HG03139 (cell line): Measurements from ENCODE around the gene CDC25A.

Source experiments
- ATAC-seq: cut with Tn5 transposase; IDR thresholded peaks from one replicate; pipeline ENCODE4 v1.9.1; 2021; ENCODE audit not compliant: unreplicated experiment

Gene CDC25A

GRCh38 chr3:48196611-48197010 is 8.4 kb upstream of the CDC25A start:
- no peak for ATAC-seq

- no peak for ATAC-seq
Observed at GRCh38 chr3:48194446-48195071, 6.3 kb upstream of the CDC25A start.

DNA sequence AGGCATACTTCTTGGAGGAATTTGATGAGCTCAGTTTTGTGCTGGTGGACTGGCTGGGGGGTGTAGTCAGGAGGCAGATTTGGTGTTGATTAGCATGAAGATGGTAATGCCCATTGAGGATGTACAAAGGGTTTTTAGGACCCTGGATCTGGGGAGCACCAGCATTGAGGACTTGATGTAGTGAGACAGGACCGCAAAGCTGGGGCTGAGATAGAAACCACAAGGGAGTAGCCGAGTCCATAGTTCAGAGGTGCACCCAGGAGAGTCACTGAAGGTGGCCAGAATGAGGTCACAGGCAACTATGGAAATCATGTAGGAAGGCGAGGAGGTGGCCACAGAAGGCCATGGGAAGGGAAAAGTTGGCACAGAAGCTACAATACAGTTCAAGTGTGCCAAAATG is 2.7 kb upstream of the CDC25A start:
- ATAC-seq: no peak

DNA sequence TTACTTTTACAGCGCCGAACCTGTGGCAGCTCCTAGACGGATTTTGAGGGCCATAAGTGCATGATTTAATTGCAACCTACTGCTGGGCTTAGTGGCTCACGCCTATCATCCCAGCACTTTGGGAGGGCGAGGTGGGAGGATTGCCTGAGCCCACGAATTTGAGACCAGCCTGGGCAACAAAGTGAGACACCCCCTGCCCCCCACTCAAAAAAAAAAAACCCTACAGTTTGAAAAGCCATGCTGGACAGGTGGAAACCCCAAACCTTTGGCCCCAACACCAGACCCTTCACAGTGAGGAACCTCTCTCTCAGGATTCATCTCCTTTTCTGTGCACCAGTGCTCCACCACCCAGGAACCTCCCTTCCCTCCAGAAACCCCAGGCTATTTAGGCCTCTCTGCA is 1.1 kb upstream of the CDC25A start:
- ATAC-seq: no peak

GRCh38 chr3:48187579-48188265 is 495 bp downstream of the CDC25A start:
- ATAC-seq: peak; percentile 20

DNA sequence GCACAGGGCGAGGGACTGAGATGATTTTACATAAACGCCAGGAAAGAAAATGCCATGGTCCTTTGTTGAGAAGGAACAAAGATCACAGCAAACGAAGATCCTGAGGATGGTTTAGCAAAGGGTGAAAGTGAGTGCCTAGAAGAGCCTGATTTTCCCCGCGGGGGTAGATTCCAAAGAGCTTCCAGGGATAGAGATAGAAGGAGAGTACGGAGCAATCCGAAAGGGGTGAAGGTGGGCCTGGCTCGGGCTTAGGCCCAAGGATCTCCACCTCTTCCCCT is 977 bp downstream of the CDC25A start:
- ATAC-seq: no peak

GRCh38 chr3:48186631-48187300 is 1.5 kb downstream of the CDC25A start:
- no peak for ATAC-seq

- ATAC-seq: no peak
Observed at GRCh38 chr3:48185129-48185528, 3.1 kb downstream of the CDC25A start.

DNA sequence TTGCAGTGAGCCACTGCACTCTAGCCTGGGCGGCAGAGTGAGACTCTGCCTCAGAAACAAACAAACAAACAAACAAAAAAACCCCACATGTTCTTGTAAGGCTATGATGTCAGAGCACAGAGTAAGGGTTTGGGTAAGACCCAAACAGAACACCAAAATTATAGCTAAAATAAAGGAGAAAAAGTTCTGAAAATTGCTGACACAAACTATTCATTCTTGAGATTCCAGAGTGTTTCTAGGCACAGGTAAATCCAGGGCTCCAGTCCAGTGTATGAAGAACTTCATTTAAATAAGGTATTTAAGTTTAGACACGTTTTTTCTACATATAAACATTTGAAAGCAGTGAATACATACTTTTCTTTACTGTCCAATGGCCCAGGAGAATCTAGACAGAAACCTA is 3.9 kb downstream of the CDC25A start:
- no peak for ATAC-seq

DNA sequence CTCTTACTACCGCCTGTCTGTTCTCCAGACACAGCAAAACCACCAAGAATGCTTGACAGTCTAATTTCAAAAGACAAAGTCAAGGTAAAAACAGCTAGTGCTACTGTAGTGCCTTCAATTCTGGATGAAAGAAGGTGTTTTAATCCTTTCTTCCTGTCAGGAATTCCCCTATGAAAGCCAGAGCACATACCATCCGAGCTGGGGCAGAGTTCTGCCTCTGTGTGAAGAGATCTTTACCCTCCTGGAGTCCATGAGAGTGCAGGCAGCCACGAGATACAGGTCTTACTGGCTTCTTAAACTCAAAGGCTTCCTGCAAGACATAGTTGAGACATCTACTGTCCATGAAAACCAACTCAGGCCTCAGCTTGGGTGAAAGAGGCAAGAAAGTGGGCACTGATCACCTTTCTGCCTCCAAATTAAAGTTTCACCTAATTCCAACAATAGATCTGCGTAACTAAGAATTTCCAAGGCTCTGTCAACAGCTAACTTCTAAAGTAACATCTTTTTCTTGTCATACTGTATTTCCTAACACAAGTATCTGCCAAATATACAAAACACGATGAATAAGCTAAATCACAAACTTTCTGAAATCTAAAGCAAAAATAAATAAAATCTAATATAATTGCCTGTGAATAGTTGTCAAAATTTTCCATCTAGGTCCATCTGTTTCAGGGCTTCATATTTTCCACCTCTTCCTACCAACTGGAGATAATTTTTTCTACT is 7.5 kb downstream of the CDC25A start:
- ATAC-seq: no peak

DNA sequence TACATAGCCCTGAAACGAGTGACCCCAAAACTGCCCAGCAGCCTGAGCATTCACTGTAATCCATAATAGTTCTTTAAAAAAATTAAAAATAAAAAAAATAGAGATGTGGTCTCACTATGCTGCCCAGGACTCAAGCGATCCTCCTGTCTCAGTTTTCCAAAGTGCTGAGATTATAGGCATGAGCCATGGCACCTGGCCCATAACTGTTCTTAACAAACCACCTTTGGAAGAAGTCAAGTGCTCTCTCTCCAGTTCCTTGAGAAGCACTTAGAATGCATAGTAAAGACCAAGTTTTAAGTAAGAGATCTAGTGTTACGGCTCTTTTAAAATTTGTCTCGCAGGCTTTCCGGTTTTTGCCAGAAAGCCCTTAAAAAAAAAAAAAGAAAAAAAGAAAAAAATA is 8.2 kb downstream of the CDC25A start:
- no peak for ATAC-seq

DNA sequence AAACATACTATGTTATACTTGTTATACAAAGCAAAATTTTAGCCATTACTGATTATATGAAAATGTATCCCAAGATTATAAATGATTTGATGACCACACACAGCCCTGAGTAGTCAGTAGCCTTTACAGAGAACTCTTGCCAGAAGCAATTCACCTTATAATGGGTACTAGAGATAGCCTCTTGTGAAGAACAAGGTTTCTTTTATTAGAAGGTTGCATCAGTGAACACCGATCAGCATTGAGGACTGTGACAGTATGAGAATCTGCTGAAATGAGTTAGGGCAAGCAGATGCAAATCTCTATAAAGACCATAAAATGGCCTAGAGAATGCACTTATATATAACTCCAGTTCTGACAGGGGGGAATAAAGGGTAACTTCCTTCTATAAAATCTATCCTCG is 10.1 kb downstream of the CDC25A start:
- ATAC-seq: no peak

DNA sequence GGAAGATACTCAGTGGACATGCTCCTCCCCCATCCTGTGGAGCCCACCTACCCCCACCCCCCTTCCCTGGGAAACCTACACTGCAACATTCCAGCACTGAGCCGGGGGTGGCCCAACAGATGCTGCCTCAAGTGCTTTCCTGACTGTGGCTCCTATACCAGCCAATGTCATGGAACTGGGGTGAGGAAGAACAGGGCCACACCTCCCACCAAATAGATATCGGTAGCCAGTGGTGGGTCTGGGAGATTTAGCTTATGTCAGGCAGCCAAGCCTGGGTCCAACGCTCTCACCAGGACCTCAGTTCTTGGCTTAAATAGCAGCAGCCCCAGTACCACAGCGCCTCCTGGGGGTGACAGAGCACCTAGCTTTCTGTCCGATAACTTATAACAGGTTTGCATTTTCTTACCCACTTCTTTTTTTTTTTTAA is 30.3 kb downstream of the CDC25A start:
- ATAC-seq: no peak

DNA sequence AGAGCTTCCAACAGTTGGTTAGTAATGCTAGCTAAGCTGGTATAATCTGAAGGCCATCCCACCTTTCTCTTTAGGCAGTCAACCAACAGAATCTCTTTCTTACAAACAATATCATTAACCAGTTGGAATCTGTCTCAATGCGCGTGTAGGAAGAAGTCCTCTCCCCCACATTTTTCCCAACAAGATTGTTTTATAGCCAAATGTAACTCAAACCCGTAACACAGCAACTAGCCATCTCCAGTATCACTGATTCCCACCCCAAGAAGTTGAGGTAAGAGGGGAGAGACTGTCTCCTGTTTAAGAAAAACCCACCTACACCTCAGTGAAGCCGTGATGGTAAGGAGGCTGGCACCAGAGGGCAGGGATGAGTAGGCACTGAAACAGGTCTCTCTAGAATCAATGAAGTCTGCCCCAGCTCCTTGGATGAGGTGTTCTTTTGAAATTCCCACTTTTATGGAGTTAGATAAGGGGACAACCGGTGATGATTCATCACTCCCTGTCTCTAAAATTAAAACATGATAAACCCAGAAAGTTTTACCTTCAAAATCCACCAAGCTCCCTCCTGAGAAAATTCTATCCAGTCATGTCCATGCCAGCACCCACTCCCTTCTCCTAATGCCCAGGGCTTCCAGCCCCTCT is 30.9 kb downstream of the CDC25A start:
- ATAC-seq: no peak

DNA sequence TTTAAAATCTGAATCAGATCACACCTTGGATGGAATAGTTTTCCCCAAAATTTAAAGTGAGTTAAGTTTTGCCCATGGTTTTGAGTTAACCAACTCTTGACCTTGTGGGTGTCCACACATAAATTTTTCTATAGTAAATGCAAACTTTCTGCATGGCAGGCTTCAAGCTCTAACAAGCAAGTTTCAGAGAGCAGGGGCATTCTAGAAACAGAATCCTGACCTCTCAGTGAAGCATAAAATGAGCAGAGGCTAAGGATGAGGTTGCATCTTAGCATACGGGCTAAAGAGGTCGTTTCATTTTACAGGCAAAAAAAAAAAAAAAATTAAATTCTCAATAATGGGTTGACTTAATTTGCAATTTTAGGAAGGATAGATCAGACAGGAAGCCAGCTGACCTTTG is 32.1 kb downstream of the CDC25A start:
- ATAC-seq: no peak

GRCh38 chr3:48155122-48155521 is 33.1 kb downstream of the CDC25A start:
- ATAC-seq: no peak

- no peak for ATAC-seq
Observed at GRCh38 chr3:48151807-48152427, 36.3 kb downstream of the CDC25A start.

DNA sequence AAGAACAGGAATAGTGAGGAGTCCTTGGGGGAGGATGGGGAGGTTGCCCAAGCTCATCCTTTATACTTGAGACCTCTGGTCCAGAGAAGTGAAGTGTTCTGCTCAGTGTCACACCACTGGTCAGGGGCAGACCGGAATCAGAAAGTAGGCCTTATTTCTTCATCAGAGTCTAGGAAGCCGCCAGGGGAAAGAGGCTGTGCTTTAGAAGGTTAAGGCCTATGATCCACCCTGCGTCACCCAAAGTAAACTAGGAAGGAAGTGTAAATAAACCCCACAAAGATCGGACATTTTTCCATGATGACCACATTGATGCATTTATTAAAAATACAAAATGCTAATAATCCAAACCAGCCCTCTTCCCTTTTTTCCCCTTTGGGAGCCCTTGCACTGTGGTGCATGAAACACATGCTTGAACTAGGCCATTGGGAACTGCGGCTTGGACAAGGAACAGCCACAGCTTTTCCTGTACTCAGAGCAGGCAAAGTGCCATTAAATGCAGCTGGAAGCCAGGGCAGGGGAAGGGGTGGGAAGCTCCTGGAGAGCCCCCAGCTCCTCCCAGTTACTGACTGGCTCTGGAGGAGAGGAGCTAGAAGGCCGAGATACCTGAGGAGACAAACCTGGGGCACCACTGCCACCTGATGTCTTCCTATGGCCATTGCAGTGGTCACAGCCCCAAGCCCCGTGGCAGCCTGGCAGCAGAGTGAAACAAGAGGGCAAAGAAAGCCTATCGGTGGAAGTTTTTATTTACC is 37.0 kb downstream of the CDC25A start:
- ATAC-seq: no peak

DNA sequence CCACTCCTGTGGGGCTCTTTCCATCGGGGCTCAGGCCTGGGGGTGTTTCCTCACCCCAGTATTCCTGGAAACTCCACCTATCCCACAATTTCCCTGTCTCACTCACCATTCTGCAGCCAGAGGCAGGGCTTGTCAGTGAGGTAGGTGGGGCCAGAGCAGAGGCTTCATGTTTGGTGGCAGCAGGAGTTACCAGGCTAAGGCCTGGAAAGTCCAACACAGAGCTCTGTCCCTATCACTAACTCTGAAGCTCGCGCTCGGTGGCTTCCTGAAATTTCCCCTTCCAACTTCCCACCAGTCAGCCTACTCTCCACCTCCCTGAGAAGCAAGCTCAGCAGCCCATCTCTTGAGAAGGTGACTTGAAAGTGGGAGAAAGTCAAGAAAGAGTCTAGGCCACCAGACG is 44.2 kb downstream of the CDC25A start:
- ATAC-seq: no peak

DNA sequence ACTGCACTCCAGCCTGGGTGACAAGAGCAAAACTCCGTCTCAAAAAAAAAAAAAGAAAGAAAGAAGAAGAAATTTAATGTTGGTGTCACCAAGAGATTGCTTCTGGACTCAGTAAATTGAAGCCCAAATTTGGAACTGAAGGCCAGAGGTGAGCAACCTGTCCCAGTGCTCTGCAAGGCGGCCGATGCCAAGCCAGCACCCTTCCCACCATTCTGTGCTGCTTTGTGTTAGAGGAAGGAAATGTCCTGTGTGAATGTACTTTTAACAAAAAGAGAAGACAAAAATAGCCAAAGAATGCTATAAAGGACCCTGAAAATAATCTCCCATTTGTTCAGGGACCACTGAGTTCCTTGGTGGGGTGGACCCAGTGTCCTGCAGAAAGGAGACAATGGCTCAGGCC is 44.6 kb downstream of the CDC25A start:
- no peak for ATAC-seq
